Kidney (tissue), 14 donors: ENCODE measurements around the gene TBX1. TPM values are rescaled to one million over a fixed set of nuclear protein-coding genes. Genes with fewer than 3 reads are reported as not detected.

ENCODE experiments used
- DNase-seq, 5 donors: peaks; one replicate each; pipeline ENCODE4 v3.0.0-alpha.2; 2013 to 2020
- FAIRE-seq: peaks from 2 replicates; lab custom pipeline; 2012; peaks lifted over from hg19 to GRCh38; lab: Jason Lieb, UNC
- H3K27ac ChIP-seq, 2 donors: one replicate each; pipeline ENCODE4 v1.7.0; 2013; ENCODE audit warnings: low read depth in 2 of 2, low read length in 2 of 2, inconsistent platforms in 1 of 2
- H3K27me3 ChIP-seq: one replicate; pipeline ENCODE4 v1.7.1; 2013; ENCODE audit warnings: low read length, inconsistent platforms; ENCODE audit not compliant: control insufficient read depth, insufficient read depth
- H3K36me3 ChIP-seq, 3 donors: one replicate each; pipeline versions ENCODE4 v1.7.0 to v1.7.1; 2013; ENCODE audit warnings: low read length in 3 of 3, control low read depth in 1 of 3, inconsistent platforms in 1 of 3; ENCODE audit not compliant: insufficient read depth in 3 of 3, control insufficient read depth in 2 of 3
- H3K4me1 ChIP-seq, 3 donors: one replicate each; pipeline versions ENCODE4 v1.7.0 to v1.7.1; 2013; ENCODE audit warnings: low read length in 3 of 3, inconsistent platforms in 1 of 3, low read depth in 1 of 3; ENCODE audit not compliant: control insufficient read depth in 2 of 3, insufficient read depth in 2 of 3
- H3K4me3 ChIP-seq, 3 donors: one replicate each; pipeline versions ENCODE4 v1.7.0 to v1.8.1; 2013; ENCODE audit warnings: low read length in 3 of 3, control low read depth in 1 of 3, inconsistent platforms in 1 of 3
- H3K9ac ChIP-seq, 3 donors: one replicate each; pipeline versions ENCODE4 v1.7.0 to v1.7.1; 2013; ENCODE audit warnings: low read length in 3 of 3, control low read depth in 1 of 3, inconsistent platforms in 1 of 3
- H3K9me3 ChIP-seq, 3 donors: one replicate each; pipeline versions ENCODE4 v1.7.0 to v1.7.1; 2013; ENCODE audit warnings: low read length in 3 of 3, control low read depth in 1 of 3, inconsistent platforms in 1 of 3; ENCODE audit not compliant: control insufficient read depth in 2 of 3, insufficient read depth in 1 of 3
- CTCF ChIP-seq: IDR thresholded peaks from 3 replicates; pipeline ENCODE4 v1.5.1; 2012; ENCODE audit warnings: mild to moderate bottlenecking, moderate library complexity, borderline replicate concordance; ENCODE audit not compliant: insufficient read depth; ENCODE audit errors: extremely low read depth
- intact Hi-C: fragments of 100-400 bp; cut with DNase I; formaldehyde crosslinking; loops from one replicate; pipeline ENCODE4 v1.11.1; 2022
- polyA plus RNA-seq: library from polyadenylated mRNA; stranded (reverse); fragments of 350-450 nt; fragmentation: Illumina TruSeq; extraction: RNeasy Lipid Tissue Mini Kit (QIAGEN cat#74804); gene quantifications from one replicate; pipeline ENCODE4 v1.2.3, GENCODE V29; 2014; ENCODE audit warnings: low read depth, low replicate concordance; ENCODE audit not compliant: insufficient read depth
- total RNA-seq: library from RNA; stranded (reverse); fragmentation: NEBNext Ultra II Directional; extraction: Animal tissue kit (Norgen Biotek cat#: 25700); gene quantifications from one replicate; pipeline ENCODE4 v1.2.1, GENCODE V29; 2021
- donor health status: control.
- donor health status: control.
- donor health status: control.
- donor health status: control.
- donor health status: control.
- donor health status: DM: yes; HTN: yes; CAD: no.
- donor health status: Normal renal cell carcinoma (clear cell type).

The TBX1 gene
- total and polyA plus RNA-seq, 2 donors from 2014 or later = 0.45 to 5.5 TPM

GRCh38 chr22:19743651-19744050 lies 16.9 kb upstream of the TBX1 start:
- no peak overlapping the region for H3K9ac ChIP-seq
- TF ChIP-seq CTCF = no peak
- H3K9me3 ChIP-seq = no peaks in the 10 kb centered on the region
- peaks cover 4% of the 10 kb centered on the region for H3K27me3 ChIP-seq
- intact Hi-C loops = no loop called here
- H3K4me1 ChIP-seq = no peaks in the 10 kb centered on the region
- no peak for FAIRE-seq
- no peak for DNase-seq
- no peak overlapping the region for H3K4me3 ChIP-seq
- no peak overlapping the region for H3K27ac ChIP-seq
- H3K36me3 ChIP-seq = no peaks in the 10 kb centered on the region

- no peak overlapping the region for H3K27ac ChIP-seq
- no peaks in the 10 kb centered on the region for H3K4me1 ChIP-seq
- H3K9ac ChIP-seq = no peak overlapping the region
- DNase-seq = no peak
- peaks cover 4% of the 10 kb centered on the region for H3K27me3 ChIP-seq
- intact Hi-C loops = no loop called here
- no peak overlapping the region for H3K4me3 ChIP-seq
- no peak for TF ChIP-seq CTCF
- no peaks in the 10 kb centered on the region for H3K9me3 ChIP-seq
- no peaks in the 10 kb centered on the region for H3K36me3 ChIP-seq
- no peak for FAIRE-seq
These were observed 16.1 kb upstream of the TBX1 start for GRCh38 chr22:19744350-19745006.

- H3K9ac ChIP-seq = no peak overlapping the region
- no peak for DNase-seq
These were observed 15.2 kb upstream of the TBX1 start for GRCh38 chr22:19745155-19746101.

More at GRCh38 chr22:19745155-19746101, 15.2 kb upstream of the TBX1 start:
- H3K4me3 ChIP-seq = no peak overlapping the region
- no peak for FAIRE-seq
- TF ChIP-seq CTCF = no peak
- no peaks in the 10 kb centered on the region for H3K36me3 ChIP-seq
- no peak overlapping the region for H3K27ac ChIP-seq
- peaks cover 4% of the 10 kb centered on the region for H3K27me3 ChIP-seq
- no peaks in the 10 kb centered on the region for H3K4me1 ChIP-seq
- intact Hi-C loops = no loop called here
- no peaks in the 10 kb centered on the region for H3K9me3 ChIP-seq
